HG02938 (cell line): ENCODE results near the gene UBC.

ENCODE experiments used
- ATAC-seq: cut with Tn5 transposase; IDR thresholded peaks from one replicate; pipeline ENCODE4 v1.9.1; 2021; ENCODE audit warnings: mild to moderate bottlenecking, moderate library complexity; ENCODE audit not compliant: unreplicated experiment

The UBC gene

DNA sequence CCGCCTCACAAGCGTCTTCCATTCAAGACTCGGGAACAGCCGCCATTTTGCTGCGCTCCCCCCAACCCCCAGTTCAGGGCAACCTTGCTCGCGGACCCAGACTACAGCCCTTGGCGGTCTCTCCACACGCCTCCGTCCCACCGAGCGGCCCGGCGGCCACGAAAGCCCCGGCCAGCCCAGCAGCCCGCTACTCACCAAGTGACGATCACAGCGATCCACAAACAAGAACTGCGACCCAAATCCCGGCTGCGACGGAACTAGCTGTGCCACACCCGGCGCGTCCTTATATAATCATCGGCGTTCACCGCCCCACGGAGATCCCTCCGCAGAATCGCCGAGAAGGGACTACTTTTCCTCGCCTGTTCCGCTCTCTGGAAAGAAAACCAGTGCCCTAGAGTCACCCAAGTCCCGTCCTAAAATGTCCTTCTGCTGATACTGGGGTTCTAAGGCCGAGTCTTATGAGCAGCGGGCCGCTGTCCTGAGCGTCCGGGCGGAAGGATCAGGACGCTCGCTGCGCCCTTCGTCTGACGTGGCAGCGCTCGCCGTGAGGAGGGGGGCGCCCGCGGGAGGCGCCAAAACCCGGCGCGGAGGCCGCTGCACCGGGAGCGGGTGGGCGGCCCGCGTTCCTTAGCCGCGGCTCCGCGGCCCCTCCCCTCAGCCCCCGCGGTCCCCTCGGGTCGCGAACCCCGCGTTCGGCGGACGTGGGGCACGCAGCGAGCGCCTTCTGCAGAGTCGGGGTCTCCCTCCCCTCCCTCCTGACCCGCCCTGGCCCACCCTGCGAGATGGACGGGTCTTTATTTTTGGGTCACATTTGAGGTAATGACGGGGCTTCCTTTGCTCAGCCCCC, at the start of gene UBC:
UBC (minus strand) TSS at position 259 of the 847 bp plus-strand sequence. CDS start 879 bp downstream, outside the sequence.
- ATAC-seq = peak; percentile 15

DNA sequence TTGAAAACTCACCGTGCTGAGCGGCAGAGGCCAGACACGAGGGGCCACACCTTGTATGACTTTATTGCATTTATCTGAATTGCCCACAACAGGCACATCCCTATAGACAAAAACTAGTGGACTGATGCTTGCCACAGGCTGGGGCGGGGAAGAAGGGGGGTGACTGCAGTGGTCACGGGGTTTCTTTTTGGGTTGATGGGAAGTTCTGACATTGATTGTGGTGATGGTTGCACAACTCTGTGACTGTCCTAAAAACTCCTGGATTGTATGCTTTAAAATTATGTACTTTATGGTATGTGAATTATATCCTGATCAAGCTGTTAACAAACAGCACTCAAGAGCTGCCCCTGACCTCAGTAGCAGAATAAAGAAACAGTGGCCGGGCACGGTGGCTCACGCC, 48.8 kb upstream of the UBC start:
- no peak for ATAC-seq

DNA sequence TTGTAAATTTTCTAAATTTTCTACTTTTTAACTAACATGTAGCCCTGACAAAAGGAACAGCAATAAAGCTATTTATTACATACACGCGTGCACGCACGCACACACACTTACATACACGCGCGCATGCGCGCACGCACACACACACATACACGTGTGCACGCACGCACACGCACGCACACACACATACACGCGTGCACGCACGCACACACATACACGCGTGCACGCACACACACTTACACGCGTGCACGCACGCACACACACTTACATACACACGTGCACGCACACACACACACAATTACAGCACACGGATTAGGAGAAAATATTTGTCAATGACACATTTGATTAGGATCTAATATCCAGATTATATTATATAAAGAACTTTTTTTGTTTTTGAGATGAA, 46.6 kb upstream of the UBC start:
- no peak for ATAC-seq

DNA sequence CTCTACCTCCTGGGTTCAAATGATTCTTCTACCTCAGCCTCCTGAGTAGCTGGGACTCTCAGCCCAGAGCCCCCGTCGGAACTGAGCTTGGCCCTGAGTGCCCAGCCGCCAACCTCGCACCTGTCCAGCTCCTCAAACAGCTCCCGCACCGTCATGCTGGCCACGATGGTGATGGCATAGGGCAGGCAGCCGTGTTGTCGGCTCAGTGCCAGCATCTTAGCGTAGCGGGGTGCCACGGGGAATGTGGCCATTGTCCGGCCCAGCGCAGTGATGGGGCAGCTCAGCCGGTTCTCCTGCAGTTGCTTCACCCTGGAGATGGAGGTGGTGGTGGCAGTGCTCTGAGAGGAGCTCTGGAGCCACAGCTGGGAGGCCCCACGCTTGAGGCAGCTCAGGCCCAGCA, 42.1 kb upstream of the UBC start:
- ATAC-seq = no peak

DNA sequence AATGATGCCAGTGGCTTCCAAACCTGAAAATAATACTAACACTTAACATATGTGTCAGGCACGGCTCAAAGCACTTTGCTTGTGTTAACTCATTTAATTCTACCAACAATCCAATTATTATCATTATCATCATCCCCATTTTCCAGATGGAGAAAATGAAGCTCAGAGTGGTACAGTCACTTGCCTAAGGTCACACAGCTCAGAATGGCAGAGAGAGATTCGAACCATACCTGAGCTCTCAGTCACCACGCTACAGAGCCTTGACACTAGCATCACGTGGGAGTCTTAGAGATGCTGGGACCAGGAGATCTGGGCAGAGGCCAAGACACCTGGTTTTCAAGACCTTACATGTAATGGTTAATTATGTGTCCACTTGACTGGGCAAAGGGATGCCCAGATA, 40.3 kb upstream of the UBC start:
- ATAC-seq = no peak

DNA sequence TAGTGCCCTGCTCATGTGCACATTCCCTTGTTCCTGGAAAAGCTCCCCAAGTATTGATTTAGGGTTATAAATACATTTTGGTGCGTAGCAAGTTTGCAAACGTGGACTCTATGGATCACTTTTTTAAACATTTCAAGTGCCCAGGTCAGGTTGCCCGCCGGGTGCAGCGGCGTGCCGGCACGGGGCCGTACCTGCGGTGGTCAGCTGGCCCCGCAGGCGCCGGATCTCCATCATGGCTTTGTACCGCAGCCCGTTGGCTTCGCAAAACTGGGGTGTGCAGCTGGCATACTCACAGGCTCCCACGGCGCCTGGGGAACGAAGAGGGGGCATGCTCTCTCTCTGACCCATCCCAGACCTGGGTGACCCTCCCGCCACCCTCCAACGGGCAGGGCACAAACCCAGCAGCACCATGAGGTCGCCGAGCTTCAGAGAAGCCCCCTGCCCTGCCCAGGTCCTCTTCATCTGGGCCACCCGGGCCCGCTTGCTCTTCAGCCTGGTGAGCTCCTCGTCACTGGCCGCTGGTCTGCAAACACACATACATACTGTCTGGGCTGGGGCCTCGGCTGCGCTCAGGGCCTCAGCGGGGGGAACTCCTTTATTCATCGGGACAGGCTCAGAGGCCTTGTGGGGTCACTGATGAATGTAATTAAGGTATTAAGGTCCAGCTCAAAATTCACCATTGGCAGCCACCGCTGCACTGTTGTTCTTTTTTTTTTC, 39.4 kb upstream of the UBC start:
- no peak for ATAC-seq

DNA sequence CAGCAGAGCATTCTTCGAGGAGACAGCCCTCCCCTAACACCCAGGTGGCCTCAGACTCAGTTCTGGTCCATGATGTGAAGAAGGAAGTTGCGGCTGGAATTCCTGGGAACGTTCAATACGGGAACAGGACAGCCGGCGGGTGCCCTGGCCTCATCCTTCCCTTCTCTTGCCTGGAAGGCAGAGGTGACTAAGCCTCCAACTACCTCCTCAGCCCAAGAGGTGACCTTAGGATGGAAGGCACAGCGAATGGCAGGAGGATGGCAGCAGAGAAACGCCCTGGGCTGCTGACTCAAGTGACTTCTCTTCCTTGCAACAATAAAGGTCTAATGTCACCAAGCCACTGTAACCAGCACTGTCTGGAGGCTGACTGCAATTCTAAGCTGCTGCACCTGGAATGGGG, 38.4 kb upstream of the UBC start:
- ATAC-seq = no peak

DNA sequence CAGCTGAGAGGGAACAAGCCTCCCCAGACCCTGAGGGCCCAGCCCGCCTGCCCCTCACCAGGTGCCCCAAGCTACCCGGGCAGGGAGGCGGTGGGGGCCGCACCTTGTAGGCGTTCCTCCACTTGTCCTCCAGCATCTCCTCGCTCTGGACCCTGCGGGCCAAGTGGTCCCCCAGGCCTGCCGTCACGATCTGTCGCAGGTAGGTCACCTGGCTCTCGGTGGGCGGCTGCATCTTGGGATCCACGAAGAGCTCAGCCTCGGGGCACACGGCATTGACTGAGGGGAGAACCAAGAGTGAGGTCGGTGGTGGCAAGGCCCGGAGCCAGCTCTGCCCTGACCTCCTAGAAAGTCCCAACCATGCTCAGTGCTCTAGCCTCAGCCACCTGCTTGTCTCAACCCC, 37.8 kb upstream of the UBC start:
- ATAC-seq = no peak

DNA sequence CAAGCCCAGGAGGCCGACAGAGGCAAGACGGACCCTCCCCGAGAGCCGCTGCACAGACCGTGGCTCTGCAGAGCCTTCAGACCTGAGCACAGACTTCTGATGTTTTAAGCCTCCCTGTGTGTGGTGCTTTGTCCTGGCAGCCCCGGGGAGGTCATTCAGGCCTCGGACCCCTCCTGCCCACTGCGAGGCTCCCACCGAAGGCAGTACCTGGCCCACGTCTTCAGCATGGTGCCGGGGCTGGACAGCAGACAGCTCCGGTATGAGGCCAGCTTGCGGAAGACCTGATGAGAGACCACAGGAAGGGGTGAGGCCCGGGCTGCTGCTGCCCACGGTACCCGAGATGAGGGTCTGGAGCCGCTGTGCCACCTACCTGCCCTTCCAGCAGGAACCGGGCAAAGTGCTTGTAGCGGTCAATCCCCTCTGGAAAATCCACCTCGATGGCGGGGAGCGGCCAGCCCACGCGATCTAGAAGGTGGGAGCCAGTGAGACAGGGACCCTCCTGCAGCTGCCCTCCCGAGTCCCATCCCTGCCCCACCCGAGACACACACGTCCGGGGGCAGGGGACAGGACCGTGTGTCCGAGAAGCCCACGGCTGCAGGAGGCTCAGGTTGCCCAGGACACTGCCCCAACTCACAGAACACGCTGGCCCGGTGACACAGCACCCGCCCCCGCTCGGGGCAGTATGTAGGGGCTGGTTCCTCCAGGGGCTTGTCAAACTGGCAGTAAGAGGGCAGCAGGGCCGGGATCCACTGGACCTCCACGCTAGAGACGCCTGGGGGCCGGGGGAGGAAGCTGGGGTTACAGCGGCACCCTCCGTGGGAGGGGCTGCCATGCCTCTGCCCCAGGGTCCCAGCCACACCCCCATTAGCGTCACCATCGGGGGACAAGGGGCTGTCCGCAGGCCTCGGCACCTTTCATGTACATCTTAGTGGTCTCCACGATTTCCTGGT, 35.6 kb upstream of the UBC start:
- ATAC-seq = no peak

DNA sequence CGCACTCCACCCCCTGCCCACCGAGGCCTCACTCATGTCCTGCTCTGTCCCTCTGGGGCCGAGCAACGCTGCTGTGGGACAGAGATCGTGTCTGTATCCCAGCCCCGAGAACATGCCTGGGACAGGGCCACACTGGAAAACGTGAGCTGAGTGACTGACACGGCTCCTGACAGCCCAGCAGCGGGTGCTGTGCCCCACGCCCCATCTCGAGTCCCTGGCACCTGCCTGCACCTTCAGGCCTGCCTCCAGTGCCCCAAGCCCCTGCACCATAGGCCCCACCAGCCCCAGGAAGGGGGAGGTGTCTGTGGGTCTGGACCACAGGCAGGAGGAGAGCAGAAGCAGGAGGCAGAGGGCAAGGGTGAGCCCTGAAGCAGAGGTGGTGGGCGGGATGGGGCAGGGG, 34.6 kb upstream of the UBC start:
- no peak for ATAC-seq

DNA sequence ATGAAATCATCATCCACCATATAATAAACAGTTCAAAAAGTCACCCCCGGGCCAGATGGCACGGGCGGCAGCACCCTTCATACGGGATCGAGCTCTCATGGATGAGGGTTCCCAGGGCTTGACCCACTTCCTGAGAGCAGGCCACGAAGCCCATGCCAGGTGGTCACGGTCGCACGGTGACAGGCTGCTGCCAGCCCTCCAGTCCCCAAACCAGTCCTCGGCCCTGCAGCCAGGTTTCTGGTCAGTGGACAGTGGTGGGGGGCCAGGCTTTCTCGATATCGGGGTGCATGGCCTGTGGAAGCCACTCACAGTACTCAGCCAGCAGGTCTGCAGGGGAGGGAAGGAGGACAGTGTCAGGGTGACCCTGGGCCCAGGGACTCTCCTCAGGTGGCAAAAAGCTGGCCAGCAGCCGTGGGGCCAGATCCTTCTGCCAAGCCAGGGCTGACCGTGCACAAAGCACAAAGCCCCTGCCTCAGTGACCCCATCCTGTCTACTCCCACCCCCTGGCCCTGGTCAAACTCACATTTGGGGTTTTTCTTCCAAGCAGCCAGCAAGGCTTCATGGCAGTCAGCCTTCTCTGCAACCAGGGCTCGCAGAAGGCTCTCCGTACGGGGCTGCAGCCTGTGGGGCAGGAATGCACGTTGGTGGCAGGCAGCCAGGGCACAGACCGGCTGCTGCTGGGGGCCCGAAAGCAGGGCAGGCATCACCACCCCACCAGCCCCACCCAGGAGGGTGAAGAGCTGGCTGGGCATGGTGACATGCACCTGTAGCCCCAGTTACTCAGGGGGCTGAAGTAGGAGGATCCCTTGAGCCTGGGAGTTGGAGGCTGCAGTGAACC, 33.3 kb upstream of the UBC start:
- ATAC-seq = no peak

DNA sequence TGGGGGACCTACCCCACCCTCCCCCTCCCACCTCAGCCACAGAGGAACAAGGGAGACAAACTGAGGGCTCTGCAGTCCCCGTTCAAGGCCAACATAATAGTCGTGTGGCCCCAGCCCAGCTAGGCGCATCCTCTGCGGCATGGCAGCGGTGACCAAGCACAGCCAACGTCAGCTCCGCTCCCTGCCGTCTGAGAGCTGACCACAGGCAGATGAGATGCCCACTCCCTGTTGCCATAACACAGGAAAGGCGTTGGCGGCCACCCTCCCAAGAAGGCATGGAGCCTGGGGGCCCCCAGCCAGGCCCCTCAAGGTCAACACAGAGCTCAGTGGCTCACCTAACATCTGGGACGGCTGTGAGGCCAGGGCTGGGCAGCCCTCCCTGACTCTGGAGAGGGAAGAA, 32.6 kb upstream of the UBC start:
- ATAC-seq = no peak

DNA sequence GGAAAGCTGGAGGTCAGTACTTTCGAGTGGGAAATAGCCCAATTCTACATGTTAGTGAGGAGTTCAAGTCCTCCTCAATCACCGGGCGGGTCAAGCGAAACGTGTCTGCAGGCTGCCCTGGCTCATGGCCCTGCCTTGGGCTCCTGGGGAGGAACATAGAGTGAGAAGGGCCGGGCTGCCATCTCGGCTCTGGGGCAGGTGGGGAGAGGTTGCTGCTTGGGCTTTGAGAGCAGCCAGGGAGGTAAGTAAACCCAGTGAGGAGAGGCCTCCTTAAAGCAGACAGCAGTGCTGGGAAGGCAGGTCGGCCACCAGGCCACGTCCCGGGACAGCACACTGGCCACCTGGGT, 32.0 kb upstream of the UBC start:
- ATAC-seq = no peak

DNA sequence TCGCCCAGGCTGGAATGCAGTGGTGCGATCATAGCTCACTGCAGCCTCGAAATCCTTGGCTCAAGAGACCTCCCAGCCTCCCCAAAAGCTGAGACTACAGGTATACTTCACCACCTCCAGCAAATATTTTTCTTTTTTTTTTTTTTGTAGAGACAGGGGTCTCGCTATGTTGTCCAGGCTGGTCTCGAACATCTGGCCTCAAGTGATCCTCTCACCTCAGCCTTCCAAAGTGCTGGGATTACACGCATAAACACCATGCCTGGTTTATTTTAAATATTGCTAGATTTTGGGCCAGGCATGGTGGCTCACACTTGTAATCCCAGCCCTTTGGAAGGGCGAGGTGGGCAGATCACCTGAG, 26.7 kb upstream of the UBC start:
- no peak for ATAC-seq

DNA sequence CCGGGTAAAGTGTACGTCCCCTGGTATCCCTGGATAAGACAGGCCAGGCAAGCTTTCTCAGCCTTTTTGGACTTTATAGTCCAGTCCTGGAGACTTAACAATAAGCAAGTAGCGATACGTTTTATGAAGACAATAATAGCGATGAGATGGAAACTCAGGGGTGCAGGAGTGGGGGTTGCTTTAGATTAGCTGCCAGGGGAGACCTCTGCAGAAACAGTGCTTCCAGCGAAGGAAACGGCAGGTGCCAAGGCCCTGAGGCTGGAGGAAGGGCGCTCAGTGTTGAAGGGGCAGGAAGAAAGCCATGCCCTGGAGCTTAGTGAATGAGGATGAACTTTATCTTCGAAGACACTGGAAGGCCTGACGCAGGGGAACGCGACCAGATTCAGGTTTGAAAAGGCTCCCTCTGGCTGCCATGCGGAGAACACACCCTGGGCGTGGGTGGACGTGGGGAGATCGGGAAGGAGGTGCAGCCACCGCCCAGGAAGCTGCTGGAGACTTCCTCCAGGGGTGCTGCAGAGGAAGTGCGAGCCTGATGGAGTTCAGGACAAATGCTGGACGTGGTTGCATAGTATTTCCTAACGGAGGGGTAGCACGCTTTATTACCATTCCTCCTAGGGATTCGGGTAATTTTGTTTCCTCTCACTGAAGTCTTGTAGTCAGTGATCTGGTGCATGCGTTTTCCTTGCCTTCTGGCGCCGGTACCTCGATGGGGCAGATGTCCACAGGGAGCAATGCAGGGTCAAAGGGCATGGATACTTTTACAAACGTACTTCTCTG, 26.1 kb upstream of the UBC start:
- peak; percentile 30 for ATAC-seq

DNA sequence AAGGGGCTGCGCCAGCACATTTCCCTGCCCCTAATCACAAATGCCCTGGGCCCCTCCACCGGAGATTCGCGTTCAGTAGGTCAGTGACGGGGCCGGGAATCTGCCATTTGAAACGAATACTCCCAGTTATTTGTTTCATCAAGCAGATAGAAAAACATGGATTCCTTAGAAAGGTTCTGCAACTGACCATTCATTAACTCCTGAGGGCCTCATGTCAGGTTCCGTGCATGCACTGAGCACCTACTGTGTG, 25.6 kb upstream of the UBC start:
- peak; percentile 2 for ATAC-seq

DNA sequence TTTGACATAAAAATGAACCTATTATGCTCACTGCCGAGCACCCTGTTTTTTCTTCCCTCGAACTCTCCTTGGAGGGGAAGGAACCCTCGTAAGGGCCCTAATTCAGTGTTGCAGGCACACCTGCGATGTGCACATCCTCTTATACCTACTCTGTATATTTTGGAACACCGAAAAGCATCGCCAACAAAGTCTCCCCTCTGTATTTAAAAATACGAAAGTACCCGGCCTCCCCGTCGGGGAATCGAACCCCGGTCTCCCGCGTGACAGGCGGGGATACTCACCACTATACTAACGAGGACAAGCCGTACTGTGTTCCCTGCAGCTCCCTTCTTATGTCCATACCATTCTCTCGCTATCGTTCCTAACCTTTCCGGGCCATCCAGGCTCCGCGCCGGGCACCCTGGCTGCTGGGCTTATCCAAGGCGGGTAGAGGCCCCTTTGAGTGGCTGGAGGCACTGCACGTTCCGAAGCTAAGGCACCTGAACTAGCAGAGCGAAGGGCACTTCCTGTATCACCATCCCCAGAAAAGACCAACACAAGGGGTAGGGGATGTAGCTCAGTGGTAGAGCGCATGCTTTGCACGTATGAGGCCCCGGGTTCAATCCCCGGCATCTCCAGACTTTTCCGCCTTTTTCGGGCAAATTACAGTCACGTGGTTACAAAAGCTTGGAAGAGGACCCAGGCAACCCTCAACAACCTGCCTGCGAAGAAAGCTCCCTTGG, 25.1 kb upstream of the UBC start:
- peak; percentile 69 for ATAC-seq

DNA sequence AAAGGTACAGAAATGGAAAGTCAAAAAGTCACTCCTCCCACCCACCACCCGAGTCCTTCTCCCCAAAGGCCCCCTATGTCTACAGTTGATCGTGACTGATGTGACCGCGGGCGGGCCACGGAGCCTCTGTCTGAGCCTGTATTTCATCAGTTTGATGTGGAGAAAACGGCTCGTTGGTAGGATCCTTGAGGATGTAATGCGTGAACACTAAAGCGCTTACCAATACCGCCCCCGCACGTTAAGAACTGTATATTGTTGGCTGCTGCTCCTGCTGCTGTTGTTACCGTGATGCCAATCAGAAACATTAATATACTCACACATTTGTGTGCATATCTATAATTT, 24.6 kb upstream of the UBC start:
- ATAC-seq = peak; percentile 29

DNA sequence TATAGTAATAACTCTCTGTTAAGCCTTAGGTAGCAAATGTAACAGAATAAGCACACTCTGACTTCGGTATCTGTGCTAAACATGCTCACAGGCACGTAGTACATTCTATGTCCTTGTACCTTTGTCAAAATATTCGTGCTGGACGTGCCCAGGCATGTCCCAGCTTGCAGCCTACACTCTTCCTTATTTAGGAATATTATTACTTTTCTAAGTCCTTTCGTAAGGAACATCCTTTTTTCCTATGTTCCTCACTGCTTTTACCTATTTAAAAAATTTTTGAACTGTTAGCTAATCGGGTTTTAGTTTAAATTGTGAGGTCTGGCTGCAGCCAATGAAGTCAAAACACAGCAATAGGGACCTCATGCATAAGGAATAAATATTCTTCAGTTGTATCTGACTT, 24.1 kb upstream of the UBC start:
- no peak for ATAC-seq

DNA sequence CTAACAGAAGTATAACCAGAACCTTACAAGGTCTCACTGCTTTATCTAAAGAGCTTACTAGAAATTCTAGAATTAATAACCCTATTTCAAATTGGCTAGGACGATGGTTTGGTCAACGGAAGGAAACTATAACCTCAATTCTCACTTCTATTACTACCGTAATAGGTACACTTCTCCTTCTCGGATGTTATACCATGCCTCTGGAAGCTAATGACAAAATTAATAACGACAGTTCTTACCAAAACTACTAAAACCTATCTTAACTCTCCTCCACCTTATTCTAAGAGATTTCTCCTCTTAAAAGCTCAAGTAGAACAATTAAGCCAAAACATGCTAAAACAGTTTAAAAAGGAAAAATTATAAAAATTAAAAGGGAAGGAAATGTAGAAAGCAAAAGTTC, 23.7 kb upstream of the UBC start:
- no peak for ATAC-seq
